HCT116 (cell line): Measurements from ENCODE around the gene ALOX12B.

Source experiments
- CTCF ChIP-seq, 3 experiments: fragments of 200-600 bp in 1 of 3; sonication (generic) in 1 of 3; IDR thresholded peaks in 2 of 3; conservative IDR thresholded peaks in 1 of 3; 2 replicates each; pipeline ENCODE4 v1.5.1; 2012 to 2017; ENCODE audit warnings: low read depth in 2 of 3, low read length in 2 of 3, antibody characterized with exemption in 1 of 3, borderline replicate concordance in 1 of 3, control low read depth in 1 of 3, mild to moderate bottlenecking in 1 of 3, mixed read lengths in 1 of 3, mixed run types in 1 of 3, moderate library complexity in 1 of 3; ENCODE audit not compliant: insufficient read depth in 1 of 3
- TCF7L2 ChIP-seq: IDR thresholded peaks from 2 replicates; pipeline ENCODE4 v1.7.0; 2011; ENCODE audit warnings: borderline replicate concordance, inconsistent platforms; ENCODE audit not compliant: insufficient read depth, insufficient read length; ENCODE audit errors: extremely low read depth

DNA sequence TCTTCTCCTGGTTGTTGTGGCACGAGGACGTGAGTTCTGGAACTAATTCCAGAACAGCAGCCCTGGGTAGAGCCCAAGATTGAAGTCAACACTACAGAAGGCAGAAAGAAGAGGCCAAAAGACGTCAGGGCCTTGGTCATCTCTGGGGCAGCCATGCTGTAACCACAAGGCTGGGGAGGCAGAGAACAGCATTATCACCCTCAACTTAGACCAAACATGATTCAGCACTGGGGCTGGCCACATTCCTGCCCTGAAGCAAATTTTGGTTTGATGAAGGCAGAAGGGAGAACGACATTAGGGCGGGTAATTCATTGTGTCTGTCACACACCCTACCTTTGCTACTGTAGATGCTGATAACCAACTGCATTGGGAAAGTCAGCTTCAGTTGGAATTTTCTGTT is 58.4 kb downstream of the ALOX12B start:
- TF ChIP-seq CTCF (IDR thresholded peaks at IDR 0.05 in 2 of 3, conservative IDR thresholded peaks at IDR 0.05 in 1 of 3; ENCODE audit: borderline replicate concordance in 1 of 3, insufficient read depth in 1 of 3, low read depth in 2 of 3, low read length in 2 of 3): no peak
- TF ChIP-seq TCF7L2: no peak
